DOHH2 (cell line): Measurements from ENCODE around the gene SFXN5.

Experiments
- EZH2phosphoT487 ChIP-seq: fragments of 200-600 bp; sonication (generic); IDR thresholded peaks from 2 replicates; pipeline ENCODE4 v1.6.1; 2017; ENCODE audit warnings: borderline replicate concordance, mild to moderate bottlenecking, antibody characterized with exemption, low read length, moderate library complexity, mixed read lengths
- TF ChIP-seq, protein P1 (sequence below): fragments of 200-600 bp; sonication (generic); IDR thresholded peaks from one replicate; pipeline ENCODE4 v1.5.1; 2014; ENCODE audit warnings: antibody characterized with exemption, mild to moderate bottlenecking, low read depth, low read length; ENCODE audit not compliant: poor library complexity, severe bottlenecking

DNA sequence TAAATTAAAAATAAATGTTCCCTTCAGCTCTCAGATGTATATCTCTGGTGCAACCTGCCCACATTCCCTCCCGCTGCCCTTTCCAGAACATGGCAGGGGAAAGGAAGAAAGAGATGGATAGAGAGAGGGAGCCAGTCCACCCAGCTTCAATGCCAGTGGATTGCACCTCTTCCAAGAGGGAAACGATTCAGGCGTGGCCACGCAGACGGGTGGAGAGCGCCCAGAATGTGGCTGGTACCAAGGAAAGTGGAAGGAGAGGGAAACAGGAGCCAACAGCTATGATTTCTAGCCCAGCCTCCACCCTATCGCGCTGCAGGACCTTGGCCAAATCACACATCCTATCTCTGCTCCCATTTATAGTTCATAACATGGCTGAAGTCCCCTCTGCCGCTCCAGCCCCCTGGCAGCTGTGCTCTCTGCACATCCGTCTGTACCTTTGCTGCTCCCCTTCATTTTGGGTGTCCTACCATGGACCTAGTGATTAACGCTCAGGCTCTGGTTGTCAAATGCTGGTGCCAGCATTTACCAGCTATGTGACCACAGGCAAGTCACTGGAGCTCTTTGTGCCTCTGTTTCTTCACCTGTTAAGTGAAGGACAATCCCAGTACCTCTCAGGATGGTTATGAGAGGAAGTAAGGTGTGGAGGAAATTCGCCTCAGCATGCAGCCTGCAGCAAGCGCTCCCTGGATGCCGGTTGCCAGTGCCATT lies 66.5 kb downstream of the SFXN5 start:
- TF ChIP-seq, protein P1, sequence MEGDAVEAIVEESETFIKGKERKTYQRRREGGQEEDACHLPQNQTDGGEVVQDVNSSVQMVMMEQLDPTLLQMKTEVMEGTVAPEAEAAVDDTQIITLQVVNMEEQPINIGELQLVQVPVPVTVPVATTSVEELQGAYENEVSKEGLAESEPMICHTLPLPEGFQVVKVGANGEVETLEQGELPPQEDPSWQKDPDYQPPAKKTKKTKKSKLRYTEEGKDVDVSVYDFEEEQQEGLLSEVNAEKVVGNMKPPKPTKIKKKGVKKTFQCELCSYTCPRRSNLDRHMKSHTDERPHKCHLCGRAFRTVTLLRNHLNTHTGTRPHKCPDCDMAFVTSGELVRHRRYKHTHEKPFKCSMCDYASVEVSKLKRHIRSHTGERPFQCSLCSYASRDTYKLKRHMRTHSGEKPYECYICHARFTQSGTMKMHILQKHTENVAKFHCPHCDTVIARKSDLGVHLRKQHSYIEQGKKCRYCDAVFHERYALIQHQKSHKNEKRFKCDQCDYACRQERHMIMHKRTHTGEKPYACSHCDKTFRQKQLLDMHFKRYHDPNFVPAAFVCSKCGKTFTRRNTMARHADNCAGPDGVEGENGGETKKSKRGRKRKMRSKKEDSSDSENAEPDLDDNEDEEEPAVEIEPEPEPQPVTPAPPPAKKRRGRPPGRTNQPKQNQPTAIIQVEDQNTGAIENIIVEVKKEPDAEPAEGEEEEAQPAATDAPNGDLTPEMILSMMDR: no peak
- TF ChIP-seq EZH2phosphoT487: no peak
